ENCODE data around the gene SESN3. TPM values are rescaled to one million over a fixed set of nuclear protein-coding genes. Genes with fewer than 3 reads are reported as not detected.
"Not testable (repeated sequence)": the region's sequence is repeated elsewhere in the genome, so short reads cannot be mapped to it uniquely, and the experiment has no call there.

SESN3 gene
- total RNA-seq, 2 experiments from 2014 or later, result 19.4 to 19.5 TPM

GRCh38 chr11:95137299-95137698, 93.7 kb downstream of the SESN3 start:
- ChIA-PET CTCF (interaction anchor here (0.7 to 7.0 kb wide), 5 partner anchors 11 to 120 kb away, joined by 3 to 47 read pairs (median 3); partner anchors contain the start of gene SRSF8), POLR2A (interaction anchor here (0.5 to 2.0 kb wide), 4 partner anchors 10 to 907 kb away, joined by 3 to 6 read pairs (median 4); no protein-coding TSS in a partner anchor)
- no peak for TF ChIP-seq CTCF (IDR thresholded peaks at IDR 0.05)
- H3K27ac Mint-ChIP-seq, result no peak overlapping the region
- ATAC-seq, result peak; percentile 40
- H3K4me1 Mint-ChIP-seq (ENCODE audit: low read depth), result peaks cover 15% of the 10 kb centered on the region
- no peak for DNase-seq
- H3K27me3 Mint-ChIP-seq, result peaks cover 2% of the 10 kb centered on the region
- H3K36me3 Mint-ChIP-seq (ENCODE audit: low read depth), result peaks cover 3% of the 10 kb centered on the region
- no peaks in the 10 kb centered on the region for H3K9me3 Mint-ChIP-seq
- intact Hi-C loops (cut with micrococcal nuclease), result loop anchor here (5.0 kb wide), 1 partner anchor 45 kb away; no protein-coding TSS in a partner anchor
- no peak overlapping the region for H3K4me3 Mint-ChIP-seq

GRCh38 chr11:95136747-95137146, 94.3 kb downstream of the SESN3 start:
- H3K27me3 Mint-ChIP-seq; H3K36me3 Mint-ChIP-seq (ENCODE audit: low read depth); H3K4me3 Mint-ChIP-seq; H3K27ac Mint-ChIP-seq; DNase-seq; H3K9me3 Mint-ChIP-seq; ATAC-seq: not testable (repeated sequence)
- ChIA-PET POLR2A (interaction anchor here (0.5 to 2.0 kb wide), 4 partner anchors 10 to 908 kb away, joined by 3 to 6 read pairs (median 4); no protein-coding TSS in a partner anchor), CTCF (interaction anchor here (1.0 to 7.0 kb wide), 4 partner anchors 11 to 68 kb away, joined by 3 to 47 read pairs (median 4); partner anchors contain the start of gene SRSF8)
- peaks cover 15% of the 10 kb centered on the region for H3K4me1 Mint-ChIP-seq (ENCODE audit: low read depth)
- intact Hi-C loops (cut with micrococcal nuclease), result loop anchor here (5.0 kb wide), 1 partner anchor 44 kb away; no protein-coding TSS in a partner anchor

- no peaks in the 10 kb centered on the region for H3K9me3 Mint-ChIP-seq
- ChIA-PET CTCF (interaction anchor here (1.3 to 7.0 kb wide), 2 partner anchors 40 to 67 kb away, joined by 3 to 47 read pairs; partner anchors contain the start of gene SRSF8), POLR2A (interaction anchor here (2.0 kb wide), 1 partner anchor 67 kb away, joined by 6 read pairs; no protein-coding TSS in a partner anchor)
- peaks cover 7% of the 10 kb centered on the region for H3K36me3 Mint-ChIP-seq (ENCODE audit: low read depth)
- no peaks in the 10 kb centered on the region for H3K27me3 Mint-ChIP-seq
- peaks cover 15% of the 10 kb centered on the region for H3K4me1 Mint-ChIP-seq (ENCODE audit: low read depth)
- ATAC-seq, result peak; percentile 35
- TF ChIP-seq CTCF (IDR thresholded peaks at IDR 0.05), result no peak
- no peak overlapping the region for H3K4me3 Mint-ChIP-seq
- no peak overlapping the region for H3K27ac Mint-ChIP-seq
- DNase-seq, result no peak
- intact Hi-C loops (cut with micrococcal nuclease), result loop anchor here (5.0 kb wide), 1 partner anchor 44 kb away; no protein-coding TSS in a partner anchor
Measured at GRCh38 chr11:95135880-95136279, 95.1 kb downstream of the SESN3 start.

GRCh38 chr11:95135155-95135554, 95.8 kb downstream of the SESN3 start:
- no peak overlapping the region for H3K27ac Mint-ChIP-seq
- CTCF ChIA-PET, result no interaction called here
- ATAC-seq (no peak), DNase-seq (no peak)
- intact Hi-C loops (cut with micrococcal nuclease), result loop anchor here (5.0 kb wide), 1 partner anchor 43 kb away; no protein-coding TSS in a partner anchor
- no peaks in the 10 kb centered on the region for H3K9me3 Mint-ChIP-seq
- peaks cover 7% of the 10 kb centered on the region for H3K36me3 Mint-ChIP-seq (ENCODE audit: low read depth)
- POLR2A ChIA-PET, result no interaction called here
- peaks cover 15% of the 10 kb centered on the region for H3K4me1 Mint-ChIP-seq (ENCODE audit: low read depth)
- H3K4me3 Mint-ChIP-seq, result no peak overlapping the region
- no peak for TF ChIP-seq CTCF (IDR thresholded peaks at IDR 0.05)
- no peaks in the 10 kb centered on the region for H3K27me3 Mint-ChIP-seq

- Mint-ChIP-seq H3K9me3 (no peaks in the 10 kb centered on the region), H3K27ac (no peak overlapping the region), H3K4me3 (no peak overlapping the region), H3K27me3 (no peaks in the 10 kb centered on the region), H3K36me3 (ENCODE audit: low read depth) (peaks cover 9% of the 10 kb centered on the region), H3K4me1 (ENCODE audit: low read depth) (peaks cover 15% of the 10 kb centered on the region)
- ChIA-PET CTCF (interaction anchor here (0.6 kb wide), 1 partner anchor 530 kb away, joined by 3 read pairs; no protein-coding TSS in a partner anchor), POLR2A (no interaction called here)
- TF ChIP-seq CTCF (IDR thresholded peaks at IDR 0.05), result no peak
- intact Hi-C loops (cut with micrococcal nuclease), result no loop called here
- DNase-seq (no peak), ATAC-seq (no peak)
Measured at GRCh38 chr11:95134491-95134890, 96.5 kb downstream of the SESN3 start.
